Parathyroid adenoma (tissue), 2 donors: ENCODE data around the gene IMMP2L.

Experiments
- H2AFZ ChIP-seq: fragments of 300-600 bp; sonication (generic); one replicate; pipeline ENCODE4 v1.7.0; 2017; ENCODE audit warnings: antibody characterized with exemption, mild to moderate bottlenecking
- H3K27ac ChIP-seq: fragments of 300-600 bp; sonication (generic); one replicate; pipeline ENCODE4 v1.7.0; 2017
- H3K27me3 ChIP-seq: fragments of 300-600 bp; sonication (generic); one replicate; pipeline ENCODE4 v1.7.0; 2017; ENCODE audit warnings: low read length; ENCODE audit not compliant: control insufficient read depth, insufficient read depth
- H3K36me3 ChIP-seq: fragments of 300-600 bp; sonication (generic); one replicate; pipeline ENCODE4 v1.7.0; 2017; ENCODE audit warnings: low read length; ENCODE audit not compliant: control insufficient read depth, insufficient read depth
- H3K4me1 ChIP-seq: fragments of 300-600 bp; sonication (generic); one replicate; pipeline ENCODE4 v1.7.0; 2017; ENCODE audit warnings: control low read depth
- H3K4me2 ChIP-seq: fragments of 300-600 bp; sonication (generic); one replicate; pipeline ENCODE4 v1.7.0; 2017; ENCODE audit warnings: low read length
- H3K4me3 ChIP-seq: fragments of 300-600 bp; sonication (generic); one replicate; pipeline ENCODE4 v1.7.0; 2017; ENCODE audit warnings: low read depth, low read length
- H3K79me2 ChIP-seq: fragments of 300-600 bp; sonication (generic); one replicate; pipeline ENCODE4 v1.7.0; 2017; ENCODE audit warnings: control low read depth
- H3K9ac ChIP-seq: fragments of 300-600 bp; sonication (generic); one replicate; pipeline ENCODE4 v1.7.0; 2017; ENCODE audit warnings: mild to moderate bottlenecking
- H3K9me3 ChIP-seq: fragments of 300-600 bp; sonication (generic); one replicate; pipeline ENCODE4 v1.7.0; 2017; ENCODE audit warnings: low read length; ENCODE audit not compliant: control insufficient read depth
- CTCF ChIP-seq: fragments of 300-600 bp; sonication (generic); IDR thresholded peaks from one replicate; pipeline ENCODE4 v1.7.0; 2017; ENCODE audit warnings: antibody characterized with exemption, mild to moderate bottlenecking
- donor health status: primary hyperparathyroidism.

The IMMP2L gene

GRCh38 chr7:111521660-111522059, 40.6 kb downstream of the IMMP2L start:
- Histone ChIP-seq H3K9me3 (no peaks in the 10 kb centered on the region), H2AFZ (no peak overlapping the region), H3K4me2 (no peak overlapping the region), H3K4me3 (no peak overlapping the region), H3K4me1 (no peaks in the 10 kb centered on the region), H3K36me3 (no peaks in the 10 kb centered on the region), H3K79me2 (no peaks in the 10 kb centered on the region), H3K9ac (no peak overlapping the region), H3K27ac (no peak overlapping the region), H3K27me3 (no peaks in the 10 kb centered on the region)
- no peak for TF ChIP-seq CTCF

GRCh38 chr7:111518264-111518663, 44.0 kb downstream of the IMMP2L start:
- Histone ChIP-seq H3K9ac (no peak overlapping the region), H3K36me3 (no peaks in the 10 kb centered on the region), H2AFZ (no peak overlapping the region), H3K9me3 (no peaks in the 10 kb centered on the region), H3K79me2 (no peaks in the 10 kb centered on the region), H3K27me3 (no peaks in the 10 kb centered on the region), H3K4me2 (no peak overlapping the region), H3K4me1 (no peaks in the 10 kb centered on the region), H3K4me3 (no peak overlapping the region), H3K27ac (no peak overlapping the region)
- no peak for TF ChIP-seq CTCF

GRCh38 chr7:111517549-111517951, 44.7 kb downstream of the IMMP2L start:
- Histone ChIP-seq H3K9ac (no peak overlapping the region), H3K4me3 (no peak overlapping the region), H3K4me2 (no peak overlapping the region), H3K27ac (no peak overlapping the region), H3K9me3 (no peaks in the 10 kb centered on the region), H3K36me3 (no peaks in the 10 kb centered on the region), H3K79me2 (no peaks in the 10 kb centered on the region), H3K27me3 (no peaks in the 10 kb centered on the region), H3K4me1 (no peaks in the 10 kb centered on the region), H2AFZ (no peak overlapping the region)
- no peak for TF ChIP-seq CTCF

- Histone ChIP-seq H3K79me2 (no peaks in the 10 kb centered on the region), H3K4me2 (no peak overlapping the region), H3K9me3 (no peaks in the 10 kb centered on the region), H3K36me3 (no peaks in the 10 kb centered on the region), H3K4me1 (no peaks in the 10 kb centered on the region), H3K27ac (no peak overlapping the region), H2AFZ (no peak overlapping the region), H3K9ac (no peak overlapping the region), H3K4me3 (no peak overlapping the region), H3K27me3 (no peaks in the 10 kb centered on the region)
- TF ChIP-seq CTCF: no peak
Observed at GRCh38 chr7:111516612-111517011, 45.7 kb downstream of the IMMP2L start.

- Histone ChIP-seq H3K4me1 (no peaks in the 10 kb centered on the region), H3K9ac (no peak overlapping the region), H3K27me3 (no peaks in the 10 kb centered on the region), H3K4me3 (no peak overlapping the region), H3K27ac (no peak overlapping the region), H3K79me2 (no peaks in the 10 kb centered on the region), H2AFZ (no peak overlapping the region), H3K4me2 (no peak overlapping the region), H3K9me3 (no peaks in the 10 kb centered on the region), H3K36me3 (no peaks in the 10 kb centered on the region)
- TF ChIP-seq CTCF: no peak
Observed at GRCh38 chr7:111513566-111513965, 48.7 kb downstream of the IMMP2L start.
